Measurements from ENCODE around the gene ATP2B2. TPM values are rescaled to one million over a fixed set of nuclear protein-coding genes. Genes with fewer than 3 reads are reported as not detected.

The ATP2B2 gene
- total RNA-seq, 6 experiments from 2014 or later = 25.9 to 45.1 (median 35.1) TPM

- no peaks in the 10 kb centered on the region for H3K9me3 ChIP-seq
- H3K27ac ChIP-seq = no peak overlapping the region
- DNase-seq (no peak), ATAC-seq (peak; percentile 15 to 54 (median 26))
- no peaks in the 10 kb centered on the region for H3K27me3 ChIP-seq
- 67% methylated on average over 1 of the region's 2 CpGs for WGBS (ENCODE audit: insufficient coverage, low coverage, low lambda C conversion rate, missing lambda C conversion rate)
- peaks cover 0 to 17% (median 7%) of the 10 kb centered on the region in 4 donors for H3K4me1 ChIP-seq
- H3K36me3 ChIP-seq = no peaks in the 10 kb centered on the region
- TF ChIP-seq CTCF (IDR thresholded peaks at IDR 0.05) (no peak), POLR2A (IDR thresholded peaks at IDR 0.05) (no peak)
- H3K4me3 ChIP-seq = no peak overlapping the region
- intact Hi-C loops (cut with DNase I) = no loop called here
Measured at GRCh38 chr3:10434144-10434937, 71.0 kb downstream of the ATP2B2 start.

GRCh38 chr3:10432931-10433330, 72.5 kb downstream of the ATP2B2 start:
- DNase-seq (no peak), ATAC-seq (no peak)
- Histone ChIP-seq H3K27me3 (no peaks in the 10 kb centered on the region), H3K4me1 (peaks cover 0 to 7% (median 0%) of the 10 kb centered on the region in 4 donors), H3K36me3 (no peaks in the 10 kb centered on the region), H3K9me3 (no peaks in the 10 kb centered on the region), H3K27ac (no peak overlapping the region), H3K4me3 (no peak overlapping the region)
- intact Hi-C loops (cut with DNase I) = no loop called here
- no CpG with 5 or more reads among the region's 2 CpGs for WGBS (ENCODE audit: insufficient coverage, low coverage, low lambda C conversion rate, missing lambda C conversion rate)
- TF ChIP-seq CTCF (IDR thresholded peaks at IDR 0.05) (no peak), POLR2A (IDR thresholded peaks at IDR 0.05) (no peak)

- Histone ChIP-seq H3K4me3 (no peak overlapping the region), H3K27me3 (no peaks in the 10 kb centered on the region), H3K36me3 (no peaks in the 10 kb centered on the region), H3K9me3 (no peaks in the 10 kb centered on the region), H3K27ac (no peak overlapping the region), H3K4me1 (peaks cover 0 to 7% (median 0%) of the 10 kb centered on the region in 4 donors)
- no peak for DNase-seq
- ATAC-seq = peak in 2 of 4 donors; percentile 12 to 38
- TF ChIP-seq POLR2A (IDR thresholded peaks at IDR 0.05) = no peak
- WGBS (ENCODE audit: insufficient coverage, low coverage, low lambda C conversion rate, missing lambda C conversion rate) = 76% methylated on average over 11 of the region's 16 CpGs
- intact Hi-C loops (cut with DNase I) = no loop called here
Measured at GRCh38 chr3:10432156-10432845, 73.1 kb downstream of the ATP2B2 start.

- H3K4me3 ChIP-seq = no peak overlapping the region
- intact Hi-C loops (cut with DNase I) = no loop called here
- WGBS (ENCODE audit: insufficient coverage, low coverage, low lambda C conversion rate, missing lambda C conversion rate) = 86% methylated on average over 1 of the region's 1 CpG
- TF ChIP-seq CTCF (IDR thresholded peaks at IDR 0.05) = no peak
- TF ChIP-seq POLR2A (IDR thresholded peaks at IDR 0.05) = no peak
- H3K27ac ChIP-seq = no peak overlapping the region
- H3K4me1 ChIP-seq = peaks cover 0 to 7% (median 0%) of the 10 kb centered on the region in 4 donors
- no peaks in the 10 kb centered on the region for H3K9me3 ChIP-seq
- no peak for ATAC-seq
- no peak for DNase-seq
- H3K27me3 ChIP-seq = no peaks in the 10 kb centered on the region
- H3K36me3 ChIP-seq = no peaks in the 10 kb centered on the region
Measured at GRCh38 chr3:10430805-10431204, 74.6 kb downstream of the ATP2B2 start.

Measured in right lobe of liver (tissue), 6 donors.